Left lung (tissue), 10 donors: ENCODE results near the gene RAPGEF5. TPM values are rescaled to one million over a fixed set of nuclear protein-coding genes. Genes with fewer than 3 reads are reported as not detected.

Source experiments
- ATAC-seq: fragments of 200-7000 bp; cut with Tn5 transposase; one replicate; pipeline ENCODE4 v1.9.1; 2020; ENCODE audit warnings: moderate library complexity
- DNase-seq, 4 donors: peaks; one replicate each; pipeline ENCODE4 v3.0.0-alpha.2; 2013 to 2020
- H3K27ac ChIP-seq, 2 donors: fragments of 200-600 bp; sonication (generic) in 1 of 2; one replicate each; pipeline versions ENCODE4 v1.5.0 to v1.8.0; 2020 to 2021
- H3K27me3 ChIP-seq, 2 donors: fragments of 200-600 bp; sonication (generic) in 1 of 2; one replicate each; pipeline versions ENCODE4 v1.5.0 to v1.8.0; 2020 to 2021
- H3K36me3 ChIP-seq, 2 donors: fragments of 200-600 bp; sonication (generic) in 1 of 2; one replicate each; pipeline versions ENCODE4 v1.5.0 to v1.8.0; 2020 to 2021
- H3K4me1 ChIP-seq, 2 donors: fragments of 200-600 bp; one replicate each; pipeline ENCODE4 v1.8.0; 2021
- H3K4me3 ChIP-seq, 2 donors: fragments of 200-600 bp; sonication (generic) in 1 of 2; one replicate each; pipeline versions ENCODE4 v1.5.0 to v1.8.0; 2020 to 2021; ENCODE audit warnings: mild to moderate bottlenecking in 1 of 2
- H3K9me3 ChIP-seq, 2 donors: fragments of 200-600 bp; sonication (generic) in 1 of 2; one replicate each; pipeline versions ENCODE4 v1.5.0 to v1.8.0; 2020 to 2021
- intact Hi-C, 2 donors: fragments of 100-400 bp; cut with DNase I; formaldehyde crosslinking; loops; one replicate each; pipeline versions ENCODE4 v1.11.2 to v1.14.2; 2022
- polyA plus RNA-seq, 6 donors: library from polyadenylated mRNA; unstranded; fragments of 120-200 nt; gene quantifications; one replicate each; pipeline ENCODE4 v1.2.1, GENCODE V29; 2013; ENCODE audit not compliant: insufficient read length in 6 of 6
- total RNA-seq, 2 donors: library from RNA; stranded (reverse); fragmentation: NEBNext Ultra II Directional; extraction: Animal tissue kit (Norgen Biotek cat#: 25700); gene quantifications; one replicate each; pipeline ENCODE4 v1.2.1, GENCODE V29; 2021
- TF ChIP-seq, protein P1 (sequence below), 2 donors: fragments of 200-600 bp; sonication (generic) in 1 of 2; IDR thresholded peaks; one replicate each; pipeline versions ENCODE4 v1.5.0 to v1.8.0; 2021; ENCODE audit warnings: antibody characterized with exemption in 2 of 2
- donor health status: DM: no; HTN: yes; CAD: no.
- donor health status: DM: no; HTN: no; CAD: no.

Gene RAPGEF5
- total and polyA plus RNA-seq, 8 donors: 44.2 to 98.7 (median 81.7) TPM

DNA sequence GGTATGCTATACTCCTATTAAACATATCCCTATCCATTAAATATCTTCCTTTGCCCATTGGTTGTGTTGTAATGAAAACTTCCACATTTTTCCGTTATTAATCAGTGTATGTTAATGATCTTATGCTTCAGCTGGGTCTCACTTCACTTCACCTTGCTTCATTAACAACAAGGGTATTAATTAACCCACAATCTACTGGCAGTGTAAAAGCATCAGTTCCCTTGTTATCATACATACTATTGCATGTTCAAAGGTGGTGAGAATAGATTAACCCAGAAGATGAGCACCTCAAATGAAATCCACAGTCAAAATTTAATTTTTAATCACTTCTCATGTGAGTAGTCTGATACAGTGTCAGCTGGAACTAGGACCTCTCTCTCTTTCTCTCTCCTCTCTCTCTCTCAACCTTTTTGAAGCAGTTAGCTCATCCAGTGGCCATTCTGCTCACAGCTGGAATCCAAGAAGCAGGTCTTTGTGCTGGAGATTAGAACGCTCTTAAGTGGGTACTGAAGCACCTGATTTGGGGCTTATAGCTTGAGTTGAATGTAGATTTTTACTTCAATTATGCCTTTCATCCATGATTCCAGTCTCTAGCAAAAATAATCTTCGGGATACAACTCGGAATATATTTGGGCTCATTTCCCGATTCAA, 172.3 kb downstream of the RAPGEF5 start:
- ATAC-seq: no peak
- DNase-seq: no peak
- Histone ChIP-seq H3K27me3 (no peaks in the 10 kb centered on the region), H3K4me3 (no peak overlapping the region), H3K9me3 (no peaks in the 10 kb centered on the region), H3K27ac (no peak overlapping the region), H3K4me1 (no peaks in the 10 kb centered on the region), H3K36me3 (peaks cover 2 to 23% of the 10 kb centered on the region in 2 donors)
- TF ChIP-seq, protein P1, sequence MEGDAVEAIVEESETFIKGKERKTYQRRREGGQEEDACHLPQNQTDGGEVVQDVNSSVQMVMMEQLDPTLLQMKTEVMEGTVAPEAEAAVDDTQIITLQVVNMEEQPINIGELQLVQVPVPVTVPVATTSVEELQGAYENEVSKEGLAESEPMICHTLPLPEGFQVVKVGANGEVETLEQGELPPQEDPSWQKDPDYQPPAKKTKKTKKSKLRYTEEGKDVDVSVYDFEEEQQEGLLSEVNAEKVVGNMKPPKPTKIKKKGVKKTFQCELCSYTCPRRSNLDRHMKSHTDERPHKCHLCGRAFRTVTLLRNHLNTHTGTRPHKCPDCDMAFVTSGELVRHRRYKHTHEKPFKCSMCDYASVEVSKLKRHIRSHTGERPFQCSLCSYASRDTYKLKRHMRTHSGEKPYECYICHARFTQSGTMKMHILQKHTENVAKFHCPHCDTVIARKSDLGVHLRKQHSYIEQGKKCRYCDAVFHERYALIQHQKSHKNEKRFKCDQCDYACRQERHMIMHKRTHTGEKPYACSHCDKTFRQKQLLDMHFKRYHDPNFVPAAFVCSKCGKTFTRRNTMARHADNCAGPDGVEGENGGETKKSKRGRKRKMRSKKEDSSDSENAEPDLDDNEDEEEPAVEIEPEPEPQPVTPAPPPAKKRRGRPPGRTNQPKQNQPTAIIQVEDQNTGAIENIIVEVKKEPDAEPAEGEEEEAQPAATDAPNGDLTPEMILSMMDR (IDR thresholded peaks at IDR 0.05): no peak
- intact Hi-C loops: no loop called here

DNA sequence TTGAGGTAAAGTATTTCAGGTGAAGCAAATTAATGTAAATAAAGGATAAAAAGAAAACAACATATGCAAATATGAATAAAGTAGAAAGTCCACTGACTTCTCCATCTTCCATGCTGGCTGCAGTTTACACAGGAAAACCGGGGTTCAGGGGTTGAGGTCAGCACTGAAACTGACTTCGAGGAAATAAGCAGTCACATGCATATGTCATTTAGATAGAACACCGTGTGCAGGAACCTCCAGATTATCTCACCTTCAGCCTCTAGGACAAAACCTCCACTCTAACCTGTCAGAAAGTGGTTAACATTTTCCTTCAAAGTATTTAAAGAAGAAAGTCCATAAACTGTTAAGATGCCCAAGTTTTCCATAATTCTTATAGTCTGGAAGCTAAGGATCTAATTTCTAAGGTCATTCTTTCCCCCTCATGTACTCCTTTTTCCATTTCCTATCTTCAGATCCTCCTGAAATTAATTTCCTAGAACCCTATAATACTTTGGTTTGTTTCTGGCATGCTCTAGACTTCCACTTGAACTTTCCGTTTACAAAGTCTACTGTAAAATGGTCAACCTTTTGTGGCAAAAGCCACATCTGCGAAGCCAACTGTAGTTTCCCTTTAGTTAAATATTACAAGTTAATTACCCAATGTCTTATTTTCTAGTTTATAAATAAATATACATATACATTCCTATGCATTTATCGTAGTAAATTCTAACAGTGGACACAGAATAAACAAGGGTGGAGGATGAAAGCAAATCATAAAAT, 173.3 kb downstream of the RAPGEF5 start:
- DNase-seq (no peak), ATAC-seq (no peak)
- H3K9me3 ChIP-seq: no peaks in the 10 kb centered on the region
- TF ChIP-seq, protein P1 (IDR thresholded peaks at IDR 0.05): no peak
- H3K4me1 ChIP-seq: no peaks in the 10 kb centered on the region
- no peaks in the 10 kb centered on the region for H3K27me3 ChIP-seq
- H3K27ac ChIP-seq: no peak overlapping the region
- peaks cover 2 to 23% of the 10 kb centered on the region in 2 donors for H3K36me3 ChIP-seq
- no peak overlapping the region for H3K4me3 ChIP-seq
- intact Hi-C loops: no loop called here

DNA sequence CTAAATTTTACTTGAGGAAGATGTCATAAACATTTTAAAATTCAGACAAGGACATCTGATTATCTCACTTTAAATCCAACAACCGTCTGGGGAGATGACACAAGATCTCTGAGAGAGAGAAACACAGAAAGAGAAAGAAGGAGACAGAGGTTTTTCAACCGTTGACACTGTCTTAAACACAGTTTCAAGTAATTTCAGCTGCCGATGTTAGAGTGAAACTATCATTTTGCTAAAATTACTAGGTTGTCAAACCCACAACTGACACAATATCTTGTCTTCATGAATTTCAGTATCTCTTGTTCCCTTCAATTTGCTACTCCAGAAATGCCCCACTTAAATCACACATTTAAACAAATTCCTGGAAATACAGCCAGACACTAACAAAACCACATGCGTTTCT, 174.8 kb downstream of the RAPGEF5 start:
- intact Hi-C loops: no loop called here
- peaks cover 2 to 8% of the 10 kb centered on the region in 2 donors for H3K36me3 ChIP-seq
- no peaks in the 10 kb centered on the region for H3K4me1 ChIP-seq
- ATAC-seq (no peak), DNase-seq (no peak)
- no peak overlapping the region for H3K4me3 ChIP-seq
- H3K27ac ChIP-seq: no peak overlapping the region
- TF ChIP-seq, protein P1 (IDR thresholded peaks at IDR 0.05): no peak
- no peaks in the 10 kb centered on the region for H3K27me3 ChIP-seq
- H3K9me3 ChIP-seq: no peaks in the 10 kb centered on the region

DNA sequence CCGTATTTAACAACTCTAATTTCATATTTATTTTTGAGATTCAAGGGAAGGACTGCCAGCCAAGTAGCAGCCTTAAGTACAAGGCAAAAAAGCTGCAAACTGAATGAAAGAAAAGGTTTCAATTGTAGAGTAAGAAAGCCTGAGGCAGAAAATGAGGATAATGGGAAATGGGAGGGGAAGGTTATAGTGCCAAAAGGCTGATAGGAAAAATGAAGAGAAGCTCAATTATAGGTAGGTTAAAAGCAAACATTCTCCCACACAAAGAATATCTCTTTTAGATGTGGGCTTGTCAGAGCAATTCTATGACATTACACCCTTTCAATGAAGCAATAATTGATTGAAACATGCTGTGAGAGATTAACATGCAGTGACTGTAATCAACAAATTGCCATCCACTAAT, 175.3 kb downstream of the RAPGEF5 start:
- intact Hi-C loops: no loop called here
- no peak for ATAC-seq
- no peaks in the 10 kb centered on the region for H3K27me3 ChIP-seq

DNA sequence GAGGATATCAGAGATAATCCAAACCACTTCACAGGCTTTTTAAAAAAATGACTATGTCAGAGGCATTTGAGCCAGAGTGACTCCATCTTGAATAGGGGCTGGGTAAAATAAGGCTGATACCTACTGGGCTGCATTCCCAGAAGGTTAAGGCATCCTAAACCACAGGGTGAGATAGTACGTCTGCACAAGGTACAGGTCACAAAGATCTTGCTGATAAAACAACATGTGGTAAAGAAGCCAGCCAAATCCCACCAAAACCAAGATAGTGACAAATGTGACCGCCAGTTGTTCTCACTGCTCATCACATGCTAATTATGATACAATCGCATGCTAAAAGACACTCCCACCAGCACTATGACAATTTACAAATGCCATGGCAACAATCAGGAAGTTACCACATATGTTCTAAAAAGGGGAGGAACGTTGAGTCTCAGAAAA, 177.5 kb downstream of the RAPGEF5 start:
- TF ChIP-seq, protein P1 (IDR thresholded peaks at IDR 0.05): no peak
- intact Hi-C loops: no loop called here
- no peak for DNase-seq

More for the DNA sequence above, 175.3 kb downstream of the RAPGEF5 start:
- no peak overlapping the region for H3K4me3 ChIP-seq
- peaks cover 2 to 4% of the 10 kb centered on the region in 2 donors for H3K36me3 ChIP-seq
- no peak overlapping the region for H3K27ac ChIP-seq
- H3K9me3 ChIP-seq: no peaks in the 10 kb centered on the region
- TF ChIP-seq, protein P1 (IDR thresholded peaks at IDR 0.05): no peak
- H3K4me1 ChIP-seq: no peaks in the 10 kb centered on the region
- DNase-seq: no peak

More for the DNA sequence above, 177.5 kb downstream of the RAPGEF5 start:
- H3K4me1 ChIP-seq: no peaks in the 10 kb centered on the region
- H3K9me3 ChIP-seq: no peaks in the 10 kb centered on the region
- H3K4me3 ChIP-seq: no peak overlapping the region
- H3K36me3 ChIP-seq: peaks cover 2 to 5% of the 10 kb centered on the region in 2 donors
- no peak for ATAC-seq
- no peaks in the 10 kb centered on the region for H3K27me3 ChIP-seq
- H3K27ac ChIP-seq: no peak overlapping the region
